Measurements from ENCODE around the gene PTPRG. TPM values are rescaled to one million over a fixed set of nuclear protein-coding genes. Genes with fewer than 3 reads are reported as not detected.

Gene PTPRG
- total RNA-seq, 1 experiment from 2014 or later: 32.1 TPM

DNA sequence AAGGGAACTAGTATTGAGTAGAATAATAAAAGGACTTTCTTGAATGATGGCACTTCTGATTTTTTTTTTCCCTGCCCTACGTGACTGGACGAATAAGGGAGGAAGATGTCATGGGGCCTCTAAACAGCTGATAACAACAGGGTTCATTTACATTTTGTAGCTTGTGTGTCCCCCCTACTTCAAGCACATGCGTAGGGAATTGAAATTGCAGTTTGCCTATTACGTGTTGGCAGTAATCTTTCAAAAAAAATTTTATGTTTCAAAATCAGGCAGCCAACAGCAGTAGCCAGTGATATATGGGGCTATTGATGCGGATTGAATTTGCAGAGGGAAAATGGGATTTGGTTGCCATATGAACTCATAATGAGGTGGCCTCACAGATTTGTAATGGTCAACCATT, 58.7 kb downstream of the PTPRG start:
- no TSS peak for BruUV-seq (replicated peaks)
- TF ChIP-seq CBX3 (IDR thresholded peaks at IDR 0.05; ENCODE audit: low read depth): no peak
- TF ChIP-seq SP1 (IDR thresholded peaks at IDR 0.05; ENCODE audit: low read depth): no peak
- TF ChIP-seq TCF7L2 (IDR thresholded peaks at IDR 0.05; ENCODE audit: borderline replicate concordance, extremely low read depth, insufficient read depth, insufficient read length): no peak
- no peak for TF ChIP-seq POLR2A (IDR thresholded peaks at IDR 0.05; ENCODE audit: borderline replicate concordance, extremely low read depth, insufficient read depth, insufficient read length)
- TF ChIP-seq, protein P1, sequence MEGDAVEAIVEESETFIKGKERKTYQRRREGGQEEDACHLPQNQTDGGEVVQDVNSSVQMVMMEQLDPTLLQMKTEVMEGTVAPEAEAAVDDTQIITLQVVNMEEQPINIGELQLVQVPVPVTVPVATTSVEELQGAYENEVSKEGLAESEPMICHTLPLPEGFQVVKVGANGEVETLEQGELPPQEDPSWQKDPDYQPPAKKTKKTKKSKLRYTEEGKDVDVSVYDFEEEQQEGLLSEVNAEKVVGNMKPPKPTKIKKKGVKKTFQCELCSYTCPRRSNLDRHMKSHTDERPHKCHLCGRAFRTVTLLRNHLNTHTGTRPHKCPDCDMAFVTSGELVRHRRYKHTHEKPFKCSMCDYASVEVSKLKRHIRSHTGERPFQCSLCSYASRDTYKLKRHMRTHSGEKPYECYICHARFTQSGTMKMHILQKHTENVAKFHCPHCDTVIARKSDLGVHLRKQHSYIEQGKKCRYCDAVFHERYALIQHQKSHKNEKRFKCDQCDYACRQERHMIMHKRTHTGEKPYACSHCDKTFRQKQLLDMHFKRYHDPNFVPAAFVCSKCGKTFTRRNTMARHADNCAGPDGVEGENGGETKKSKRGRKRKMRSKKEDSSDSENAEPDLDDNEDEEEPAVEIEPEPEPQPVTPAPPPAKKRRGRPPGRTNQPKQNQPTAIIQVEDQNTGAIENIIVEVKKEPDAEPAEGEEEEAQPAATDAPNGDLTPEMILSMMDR (IDR thresholded peaks at IDR 0.05 in 2 of 3, conservative IDR thresholded peaks at IDR 0.05 in 1 of 3; ENCODE audit: borderline replicate concordance in 1 of 3, insufficient read depth in 1 of 3, low read depth in 2 of 3, low read length in 2 of 3): no peak
- no peak for TF ChIP-seq ZFX (IDR thresholded peaks at IDR 0.05)
- TF ChIP-seq CEBPB (IDR thresholded peaks at IDR 0.05; ENCODE audit: low read depth): no peak
- no peak for TF ChIP-seq JUND (IDR thresholded peaks at IDR 0.05)
- TF ChIP-seq SRF (IDR thresholded peaks at IDR 0.05; ENCODE audit: low read depth): no peak
- TF ChIP-seq RAD21 (IDR thresholded peaks at IDR 0.05; ENCODE audit: low read depth): no peak
- TF ChIP-seq, protein P2, sequence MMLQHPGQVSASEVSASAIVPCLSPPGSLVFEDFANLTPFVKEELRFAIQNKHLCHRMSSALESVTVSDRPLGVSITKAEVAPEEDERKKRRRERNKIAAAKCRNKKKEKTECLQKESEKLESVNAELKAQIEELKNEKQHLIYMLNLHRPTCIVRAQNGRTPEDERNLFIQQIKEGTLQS (IDR thresholded peaks at IDR 0.05): no peak
- TF ChIP-seq, protein P3, sequence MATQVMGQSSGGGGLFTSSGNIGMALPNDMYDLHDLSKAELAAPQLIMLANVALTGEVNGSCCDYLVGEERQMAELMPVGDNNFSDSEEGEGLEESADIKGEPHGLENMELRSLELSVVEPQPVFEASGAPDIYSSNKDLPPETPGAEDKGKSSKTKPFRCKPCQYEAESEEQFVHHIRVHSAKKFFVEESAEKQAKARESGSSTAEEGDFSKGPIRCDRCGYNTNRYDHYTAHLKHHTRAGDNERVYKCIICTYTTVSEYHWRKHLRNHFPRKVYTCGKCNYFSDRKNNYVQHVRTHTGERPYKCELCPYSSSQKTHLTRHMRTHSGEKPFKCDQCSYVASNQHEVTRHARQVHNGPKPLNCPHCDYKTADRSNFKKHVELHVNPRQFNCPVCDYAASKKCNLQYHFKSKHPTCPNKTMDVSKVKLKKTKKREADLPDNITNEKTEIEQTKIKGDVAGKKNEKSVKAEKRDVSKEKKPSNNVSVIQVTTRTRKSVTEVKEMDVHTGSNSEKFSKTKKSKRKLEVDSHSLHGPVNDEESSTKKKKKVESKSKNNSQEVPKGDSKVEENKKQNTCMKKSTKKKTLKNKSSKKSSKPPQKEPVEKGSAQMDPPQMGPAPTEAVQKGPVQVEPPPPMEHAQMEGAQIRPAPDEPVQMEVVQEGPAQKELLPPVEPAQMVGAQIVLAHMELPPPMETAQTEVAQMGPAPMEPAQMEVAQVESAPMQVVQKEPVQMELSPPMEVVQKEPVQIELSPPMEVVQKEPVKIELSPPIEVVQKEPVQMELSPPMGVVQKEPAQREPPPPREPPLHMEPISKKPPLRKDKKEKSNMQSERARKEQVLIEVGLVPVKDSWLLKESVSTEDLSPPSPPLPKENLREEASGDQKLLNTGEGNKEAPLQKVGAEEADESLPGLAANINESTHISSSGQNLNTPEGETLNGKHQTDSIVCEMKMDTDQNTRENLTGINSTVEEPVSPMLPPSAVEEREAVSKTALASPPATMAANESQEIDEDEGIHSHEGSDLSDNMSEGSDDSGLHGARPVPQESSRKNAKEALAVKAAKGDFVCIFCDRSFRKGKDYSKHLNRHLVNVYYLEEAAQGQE (IDR thresholded peaks at IDR 0.05; ENCODE audit: low read depth): no peak
- TF ChIP-seq, protein P4, sequence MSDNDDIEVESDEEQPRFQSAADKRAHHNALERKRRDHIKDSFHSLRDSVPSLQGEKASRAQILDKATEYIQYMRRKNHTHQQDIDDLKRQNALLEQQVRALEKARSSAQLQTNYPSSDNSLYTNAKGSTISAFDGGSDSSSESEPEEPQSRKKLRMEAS (IDR thresholded peaks at IDR 0.05): no peak
- TF ChIP-seq YY1 (IDR thresholded peaks at IDR 0.05; ENCODE audit: extremely low read depth, insufficient replicate concordance, low read depth, low read length): no peak
- POLR2A ChIA-PET: no interaction called here

More for the DNA sequence above, 58.7 kb downstream of the PTPRG start:
- Histone ChIP-seq H2AFZ (ENCODE audit: low read depth, low read length, poor library complexity, severe bottlenecking) (no peak overlapping the region), H3K9me2 (ENCODE audit: insufficient read depth) (no peaks in the 10 kb centered on the region), H3K9me3 (ENCODE audit: control insufficient read depth in 1 of 2, insufficient read depth in 1 of 2, low read depth in 1 of 2, low read length in 2 of 2) (no peaks in the 10 kb centered on the region), H3K36me3 (ENCODE audit: control insufficient read depth in 1 of 2, insufficient read depth in 2 of 2, low read length in 2 of 2) (no peaks in the 10 kb centered on the region), H4K20me1 (ENCODE audit: insufficient read depth) (no peaks in the 10 kb centered on the region), H3K4me3 (replicated peaks in 1 of 2; ENCODE audit: low read depth in 1 of 2, low read length in 2 of 2) (no peak overlapping the region), H3K79me2 (ENCODE audit: insufficient read depth, low read length) (no peaks in the 10 kb centered on the region), H3K9ac (ENCODE audit: low read length) (no peak overlapping the region), H3K27ac (ENCODE audit: low read depth, low read length) (no peak overlapping the region), H3K4me2 (ENCODE audit: low read length) (no peak overlapping the region), H3K27me3 (ENCODE audit: insufficient read depth, low read length) (no peaks in the 10 kb centered on the region), H3K4me1 (ENCODE audit: control insufficient read depth in 1 of 2, insufficient read depth in 2 of 2, low read length in 2 of 2) (no peaks in the 10 kb centered on the region)
- RAD21 ChIA-PET (ENCODE audit: low non-redundant PET in 1 of 2, low total read pairs in 2 of 2, uncharacterized antibody in 2 of 2, unreplicated experiment in 2 of 2): no interaction called here
- intact Hi-C loops (cut with micrococcal nuclease): no loop called here
- ATAC-seq (no peak), DNase-seq (ENCODE audit: low read depth, low spot score) (no peak)
- CTCF ChIA-PET: no interaction called here
